GM12878 (cell line): ENCODE data around the gene SPEG. TPM values are rescaled to one million over a fixed set of nuclear protein-coding genes. Genes with fewer than 3 reads are reported as not detected.

Experiments
- ATAC-seq: fragments of 200-7000 bp; cut with Tn5 transposase; 3 replicates; pipeline ENCODE4 v1.9.1; 2020; ENCODE audit warnings: mild to moderate bottlenecking, moderate library complexity
- BruUV-seq: library from RNA; stranded (reverse); fragments of 400-500 nt; replicated peaks from 2 replicates; lab custom pipeline; 2021; lab: Mats Ljungman, UMichigan
- CTCF ChIA-PET: fragments of 300-600 bp; sonication (Branson Sonifier 250); formaldehyde crosslinking; extraction: SDS; loops from one replicate; lab custom pipeline; 2021; ENCODE audit warnings: inconsistent platforms; lab: Yijun Ruan, JAX
- POLR2A ChIA-PET: fragments of 350-600 bp; formaldehyde crosslinking; extraction: SDS; loops from one replicate; lab custom pipeline; 2021; ENCODE audit warnings: inconsistent platforms; lab: Charles Lee
- RAD21 ChIA-PET: fragments of 300-600 bp; sonication (Branson Sonifier 250); formaldehyde crosslinking; loops from one replicate; lab custom pipeline; 2023; ENCODE audit warnings: antibody characterized with exemption; ENCODE audit not compliant: unreplicated experiment; lab: Charles Lee
- SMC1A ChIA-PET: fragments of 300-600 bp; sonication (Branson Sonifier 250); formaldehyde crosslinking; loops from one replicate; lab custom pipeline; 2023; ENCODE audit not compliant: unreplicated experiment, uncharacterized antibody; lab: Charles Lee
- DNase-seq: peaks from one replicate; pipeline ENCODE4 v3.0.0-alpha.2; 2011; ENCODE audit warnings: low read depth, low spot score
- FAIRE-seq: peaks from 3 replicates; lab custom pipeline; 2011; peaks lifted over from hg19 to GRCh38; lab: Jason Lieb, UNC
- H2AFZ ChIP-seq: 2 replicates; pipeline ENCODE4 v1.6.0; 2011; ENCODE audit warnings: low read depth, low read length, control low read depth; ENCODE audit not compliant: control insufficient read depth
- H3K27ac ChIP-seq: 2 replicates; pipeline ENCODE4 v1.5.1; 2011; ENCODE audit warnings: control low read depth; ENCODE audit not compliant: control insufficient read depth, insufficient read depth
- H3K27me3 ChIP-seq, 2 experiments: replicated peaks in 1 of 2; 2 replicates each; pipeline versions ENCODE4 v1.6.0 to v1.6.1; 2011; ENCODE audit warnings: low read length in 1 of 2; ENCODE audit not compliant: control insufficient read depth in 2 of 2, insufficient read depth in 2 of 2
- H3K36me3 ChIP-seq, 2 experiments: 2 replicates each; pipeline ENCODE4 v1.5.1; 2011; ENCODE audit warnings: low read length in 1 of 2; ENCODE audit not compliant: control insufficient read depth in 2 of 2, insufficient read depth in 2 of 2
- H3K4me1 ChIP-seq: 2 replicates; pipeline ENCODE4 v1.6.1; 2011; ENCODE audit warnings: mild to moderate bottlenecking, low read length, moderate library complexity, mixed read lengths; ENCODE audit not compliant: control insufficient read depth, insufficient read depth
- H3K4me2 ChIP-seq: 2 replicates; pipeline ENCODE4 v1.6.0; 2011; ENCODE audit warnings: control low read depth; ENCODE audit not compliant: control insufficient read depth, insufficient read depth
- H3K4me3 ChIP-seq: fragments of 200-600 bp; sonication (generic); 2 replicates; pipeline ENCODE4 v1.5.1; 2016
- H3K79me2 ChIP-seq: 2 replicates; pipeline ENCODE4 v1.6.0; 2011; ENCODE audit warnings: low read length; ENCODE audit not compliant: control insufficient read depth, insufficient read depth
- H3K9ac ChIP-seq: 2 replicates; pipeline ENCODE4 v1.8.0; 2011; ENCODE audit warnings: low read length, control low read depth, mixed read lengths; ENCODE audit not compliant: control insufficient read depth, insufficient read depth
- H3K9me3 ChIP-seq: replicated peaks from 3 replicates; pipeline ENCODE4 v1.5.1; 2011; ENCODE audit warnings: mild to moderate bottlenecking, low read length; ENCODE audit not compliant: control insufficient read depth, insufficient read depth
- H4K20me1 ChIP-seq: 2 replicates; pipeline ENCODE4 v1.6.0; 2011; ENCODE audit not compliant: control insufficient read depth, insufficient read depth
- IKZF2 ChIP-seq, 2 experiments: fragments of 450-650 bp; IDR thresholded peaks; 2 replicates each; pipeline ENCODE4 v1.6.1; 2017; ENCODE audit warnings: mild to moderate bottlenecking in 2 of 2, moderate library complexity in 2 of 2
- IRF4 ChIP-seq: IDR thresholded peaks from 2 replicates; pipeline ENCODE4 v1.6.1; 2011; ENCODE audit warnings: low read depth, low read length
- JUNB ChIP-seq: IDR thresholded peaks from 2 replicates; pipeline ENCODE4 v1.6.1; 2016; ENCODE audit warnings: antibody characterized with exemption, mild to moderate bottlenecking
- MEF2B ChIP-seq: fragments of 450-650 bp; IDR thresholded peaks from 2 replicates; pipeline ENCODE4 v1.6.1; 2018; ENCODE audit warnings: mild to moderate bottlenecking, moderate library complexity; ENCODE audit not compliant: partially characterized antibody, poor library complexity, severe bottlenecking
- MXI1 ChIP-seq: fragments of 150-350 bp; IDR thresholded peaks from 2 replicates; pipeline ENCODE4 v1.6.1; 2011; ENCODE audit warnings: low read depth, mild to moderate bottlenecking, inconsistent platforms, low read length, improper control_type of control experiment
- MYB ChIP-seq: fragments of 150-350 bp; IDR thresholded peaks from 2 replicates; pipeline ENCODE4 v1.6.1; 2014; ENCODE audit warnings: mild to moderate bottlenecking, low read depth, low read length, borderline replicate concordance
- NR2C2 ChIP-seq: IDR thresholded peaks from 2 replicates; pipeline ENCODE4 v1.6.1; 2011; ENCODE audit warnings: borderline replicate concordance, low read depth; ENCODE audit not compliant: control insufficient read depth, insufficient read length
- RAD51 ChIP-seq: fragments of 450-650 bp; IDR thresholded peaks from 2 replicates; pipeline ENCODE4 v1.6.1; 2016; ENCODE audit warnings: moderate library complexity, mild to moderate bottlenecking, inconsistent platforms
- RELA ChIP-seq: fragments of 450-650 bp; IDR thresholded peaks from 2 replicates; pipeline ENCODE4 v1.8.0; 2014; ENCODE audit warnings: borderline replicate concordance; ENCODE audit not compliant: partially characterized antibody
- SREBF1 ChIP-seq: IDR thresholded peaks from 2 replicates; pipeline ENCODE4 v1.6.1; 2012; ENCODE audit warnings: mild to moderate bottlenecking, low read length
- STAT3 ChIP-seq: IDR thresholded peaks from 2 replicates; pipeline ENCODE4 v1.6.1; 2011; ENCODE audit warnings: low read depth, low read length, improper control_type of control experiment
- SUPT20H ChIP-seq: IDR thresholded peaks from 2 replicates; pipeline ENCODE4 v1.6.1; 2011; ENCODE audit warnings: low read depth, mild to moderate bottlenecking, low read length, moderate library complexity, borderline replicate concordance; ENCODE audit not compliant: control insufficient read depth
- TCF7 ChIP-seq: IDR thresholded peaks from 2 replicates; pipeline ENCODE4 v1.6.1; 2014; ENCODE audit warnings: antibody characterized with exemption, borderline replicate concordance
- WRNIP1 ChIP-seq: IDR thresholded peaks from 2 replicates; pipeline ENCODE4 v1.6.1; 2011; ENCODE audit warnings: low read depth, low read length, improper control_type of control experiment, borderline replicate concordance
- WGBS: methylation state at CpG from one replicate; pipeline ENCODE4 v1.1.6; 2016; ENCODE audit warnings: low lambda C conversion rate; ENCODE audit not compliant: insufficient replicate concordance, insufficient coverage; ENCODE audit errors: missing lambda C conversion rate; 5-methylcytosine and 5-hydroxymethylcytosine counted together
- in situ Hi-C: fragments of 300-500 bp; cut with MboI; formaldehyde crosslinking; loops from 9 replicates; pipeline ENCODE4 v1.14.3; 2018; ENCODE audit warnings: mixed read lengths
- intact Hi-C: fragments of 100-400 bp; cut with micrococcal nuclease; formaldehyde crosslinking; loops from one replicate; pipeline ENCODE4 v1.14.2; 2022; ENCODE audit not compliant: unreplicated experiment
- polyA plus RNA-seq, 11 experiments: library from polyadenylated mRNA; depleted of rRNA in 4 of 11; unstranded in 6 of 11; stranded (reverse) in 5 of 11; fragments of >200 nt; fragmentation: Nextera tagmentation in 4 of 11; fragmentation: Illumina TruSeq in 1 of 11; extraction: Ambion mirVana in 4 of 11; extraction: Trizol in 1 of 11; gene quantifications; 1 replicate in 1 of 11; 2 replicates in 10 of 11; pipeline versions ENCODE4 v1.2.1 to v1.2.3, GENCODE V29; 2011 to 2016; ENCODE audit warnings: inconsistent platforms in 2 of 11, missing spikeins in 2 of 11, low read depth in 1 of 11
- total RNA-seq, 4 experiments: library from RNA; depleted of rRNA in 3 of 4; stranded (reverse); fragments of >200 nt in 3 of 4; fragmentation: Illumina TruSeq in 1 of 4; extraction: Trizol in 1 of 4; gene quantifications; 2 replicates each; pipeline versions ENCODE4 v1.2.1 to v1.2.3, GENCODE V29; 2013 to 2021
- TF ChIP-seq, protein P1 (sequence below): fragments of 150-350 bp; IDR thresholded peaks from 2 replicates; pipeline ENCODE4 v1.6.1; 2016; ENCODE audit warnings: low read depth, low read length
- TF ChIP-seq, protein P2 (sequence below): fragments of 450-650 bp; IDR thresholded peaks from 2 replicates; pipeline ENCODE4 v1.6.1; 2018; ENCODE audit warnings: borderline replicate concordance, mild to moderate bottlenecking; ENCODE audit not compliant: partially characterized antibody
- TF ChIP-seq, protein P3 (sequence below): IDR thresholded peaks from 2 replicates; pipeline ENCODE4 v1.6.1; 2011; ENCODE audit warnings: mild to moderate bottlenecking, low read depth, low read length, moderate library complexity; ENCODE audit not compliant: insufficient replicate concordance

Gene SPEG
- total and polyA plus RNA-seq, 10 of the 15 experiments (the other 5 are each of a cell fraction or from before 2014, with no cell fraction given), result 0.03 to 0.28 TPM; not detected in 8

DNA sequence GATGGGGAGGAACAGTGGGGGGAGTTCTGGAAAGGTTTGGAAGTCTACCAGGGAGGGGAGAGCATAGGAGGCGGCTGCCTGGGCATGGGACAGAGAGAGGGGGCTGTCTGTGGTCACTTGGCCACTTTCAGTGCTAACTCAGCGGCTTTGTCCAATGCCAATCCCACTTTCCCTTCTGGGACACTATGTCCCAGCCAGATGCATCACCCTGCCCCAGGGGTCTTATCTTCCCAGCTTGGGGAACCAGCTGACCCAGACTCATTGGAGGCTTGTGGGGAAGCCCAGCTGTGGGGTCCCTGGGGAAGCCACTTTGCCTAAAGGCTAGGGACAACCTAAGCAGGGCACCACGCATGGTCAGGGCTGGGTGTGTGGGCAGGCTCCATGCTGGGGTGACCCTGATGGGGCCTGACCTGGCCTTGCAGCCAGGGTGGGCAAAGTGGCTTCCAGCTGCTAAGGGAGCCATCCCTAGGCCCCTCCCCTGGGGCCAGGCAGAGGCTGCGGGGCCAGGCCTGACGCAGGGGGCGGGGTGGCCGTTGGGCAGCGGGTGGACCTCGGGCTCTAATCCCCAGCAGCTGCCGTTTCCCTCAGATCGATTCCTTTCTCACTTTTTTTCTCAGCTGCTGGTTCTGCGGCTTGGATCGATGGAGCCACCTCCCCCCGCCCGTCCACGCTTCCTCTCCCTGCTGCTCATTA lies 78.0 kb downstream of the SPEG start:
- ChIA-PET CTCF (no interaction called here), SMC1A (interaction anchor here (1.3 kb wide), 1 partner anchor 17 kb away, joined by 3 read pairs; no protein-coding TSS in a partner anchor), POLR2A (no interaction called here), RAD21 (no interaction called here)
- no peaks in the 10 kb centered on the region for H3K4me1 ChIP-seq
- in situ Hi-C loops, result no loop called here
- FAIRE-seq (no peak), ATAC-seq (no peak), DNase-seq (no peak)
- H3K27ac ChIP-seq, result no peak overlapping the region
- no peaks in the 10 kb centered on the region for H3K36me3 ChIP-seq
- TF ChIP-seq IRF4 (no peak), WRNIP1 (no peak), MYB (no peak), NR2C2 (no peak), STAT3 (no peak), MXI1 (no peak), MEF2B (no peak), TCF7 (no peak), JUNB (no peak), IKZF2 (IDR thresholded peaks at IDR 0.05) (no peak), SREBF1 (no peak), RAD51 (no peak), RELA (no peak), SUPT20H (no peak)
- TF ChIP-seq, protein P1, sequence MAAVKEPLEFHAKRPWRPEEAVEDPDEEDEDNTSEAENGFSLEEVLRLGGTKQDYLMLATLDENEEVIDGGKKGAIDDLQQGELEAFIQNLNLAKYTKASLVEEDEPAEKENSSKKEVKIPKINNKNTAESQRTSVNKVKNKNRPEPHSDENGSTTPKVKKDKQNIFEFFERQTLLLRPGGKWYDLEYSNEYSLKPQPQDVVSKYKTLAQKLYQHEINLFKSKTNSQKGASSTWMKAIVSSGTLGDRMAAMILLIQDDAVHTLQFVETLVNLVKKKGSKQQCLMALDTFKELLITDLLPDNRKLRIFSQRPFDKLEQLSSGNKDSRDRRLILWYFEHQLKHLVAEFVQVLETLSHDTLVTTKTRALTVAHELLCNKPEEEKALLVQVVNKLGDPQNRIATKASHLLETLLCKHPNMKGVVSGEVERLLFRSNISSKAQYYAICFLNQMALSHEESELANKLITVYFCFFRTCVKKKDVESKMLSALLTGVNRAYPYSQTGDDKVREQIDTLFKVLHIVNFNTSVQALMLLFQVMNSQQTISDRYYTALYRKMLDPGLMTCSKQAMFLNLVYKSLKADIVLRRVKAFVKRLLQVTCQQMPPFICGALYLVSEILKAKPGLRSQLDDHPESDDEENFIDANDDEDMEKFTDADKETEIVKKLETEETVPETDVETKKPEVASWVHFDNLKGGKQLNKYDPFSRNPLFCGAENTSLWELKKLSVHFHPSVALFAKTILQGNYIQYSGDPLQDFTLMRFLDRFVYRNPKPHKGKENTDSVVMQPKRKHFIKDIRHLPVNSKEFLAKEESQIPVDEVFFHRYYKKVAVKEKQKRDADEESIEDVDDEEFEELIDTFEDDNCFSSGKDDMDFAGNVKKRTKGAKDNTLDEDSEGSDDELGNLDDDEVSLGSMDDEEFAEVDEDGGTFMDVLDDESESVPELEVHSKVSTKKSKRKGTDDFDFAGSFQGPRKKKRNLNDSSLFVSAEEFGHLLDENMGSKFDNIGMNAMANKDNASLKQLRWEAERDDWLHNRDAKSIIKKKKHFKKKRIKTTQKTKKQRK, result no peak
- TF ChIP-seq, protein P2, sequence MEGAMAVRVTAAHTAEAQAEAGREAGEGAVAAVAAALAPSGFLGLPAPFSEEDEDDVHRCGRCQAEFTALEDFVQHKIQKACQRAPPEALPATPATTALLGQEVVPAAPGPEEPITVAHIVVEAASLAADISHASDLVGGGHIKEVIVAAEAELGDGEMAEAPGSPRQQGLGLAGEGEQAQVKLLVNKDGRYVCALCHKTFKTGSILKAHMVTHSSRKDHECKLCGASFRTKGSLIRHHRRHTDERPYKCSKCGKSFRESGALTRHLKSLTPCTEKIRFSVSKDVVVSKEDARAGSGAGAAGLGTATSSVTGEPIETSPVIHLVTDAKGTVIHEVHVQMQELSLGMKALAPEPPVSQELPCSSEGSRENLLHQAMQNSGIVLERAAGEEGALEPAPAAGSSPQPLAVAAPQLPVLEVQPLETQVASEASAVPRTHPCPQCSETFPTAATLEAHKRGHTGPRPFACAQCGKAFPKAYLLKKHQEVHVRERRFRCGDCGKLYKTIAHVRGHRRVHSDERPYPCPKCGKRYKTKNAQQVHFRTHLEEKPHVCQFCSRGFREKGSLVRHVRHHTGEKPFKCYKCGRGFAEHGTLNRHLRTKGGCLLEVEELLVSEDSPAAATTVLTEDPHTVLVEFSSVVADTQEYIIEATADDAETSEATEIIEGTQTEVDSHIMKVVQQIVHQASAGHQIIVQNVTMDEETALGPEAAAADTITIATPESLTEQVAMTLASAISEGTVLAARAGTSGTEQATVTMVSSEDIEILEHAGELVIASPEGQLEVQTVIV, result no peak
- TF ChIP-seq, protein P3, sequence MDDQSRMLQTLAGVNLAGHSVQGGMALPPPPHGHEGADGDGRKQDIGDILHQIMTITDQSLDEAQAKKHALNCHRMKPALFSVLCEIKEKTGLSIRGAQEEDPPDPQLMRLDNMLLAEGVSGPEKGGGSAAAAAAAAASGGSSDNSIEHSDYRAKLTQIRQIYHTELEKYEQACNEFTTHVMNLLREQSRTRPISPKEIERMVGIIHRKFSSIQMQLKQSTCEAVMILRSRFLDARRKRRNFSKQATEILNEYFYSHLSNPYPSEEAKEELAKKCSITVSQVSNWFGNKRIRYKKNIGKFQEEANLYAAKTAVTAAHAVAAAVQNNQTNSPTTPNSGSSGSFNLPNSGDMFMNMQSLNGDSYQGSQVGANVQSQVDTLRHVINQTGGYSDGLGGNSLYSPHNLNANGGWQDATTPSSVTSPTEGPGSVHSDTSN, result no peak
- no peak overlapping the region for H3K9ac ChIP-seq
- WGBS, result 7% methylated on average over 11 of the region's 16 CpGs
- intact Hi-C loops, result no loop called here
- no peaks in the 10 kb centered on the region for H3K9me3 ChIP-seq
- peaks cover 15 to 17% of the 10 kb centered on the region in 2 experiments; a peak in 3 of 4 replicates for H3K27me3 ChIP-seq
- no peak overlapping the region for H2AFZ ChIP-seq
- no peaks in the 10 kb centered on the region for H4K20me1 ChIP-seq
- H3K4me2 ChIP-seq, result no peak overlapping the region
- BruUV-seq, result no TSS peak
- H3K4me3 ChIP-seq, result no peak overlapping the region
- no peaks in the 10 kb centered on the region for H3K79me2 ChIP-seq
